NCI-H1417 (cell line): Measurements from ENCODE around the gene LDLRAD1.
"Not testable (repeated sequence)": the region's sequence is repeated elsewhere in the genome, so short reads cannot be mapped to it uniquely, and the experiment has no call there.

Experiments
- DNase-seq, 3 experiments: peaks; one replicate each; lab custom pipeline; 2025; lab: John Stamatoyannopoulos, UW

LDLRAD1 gene

DNA sequence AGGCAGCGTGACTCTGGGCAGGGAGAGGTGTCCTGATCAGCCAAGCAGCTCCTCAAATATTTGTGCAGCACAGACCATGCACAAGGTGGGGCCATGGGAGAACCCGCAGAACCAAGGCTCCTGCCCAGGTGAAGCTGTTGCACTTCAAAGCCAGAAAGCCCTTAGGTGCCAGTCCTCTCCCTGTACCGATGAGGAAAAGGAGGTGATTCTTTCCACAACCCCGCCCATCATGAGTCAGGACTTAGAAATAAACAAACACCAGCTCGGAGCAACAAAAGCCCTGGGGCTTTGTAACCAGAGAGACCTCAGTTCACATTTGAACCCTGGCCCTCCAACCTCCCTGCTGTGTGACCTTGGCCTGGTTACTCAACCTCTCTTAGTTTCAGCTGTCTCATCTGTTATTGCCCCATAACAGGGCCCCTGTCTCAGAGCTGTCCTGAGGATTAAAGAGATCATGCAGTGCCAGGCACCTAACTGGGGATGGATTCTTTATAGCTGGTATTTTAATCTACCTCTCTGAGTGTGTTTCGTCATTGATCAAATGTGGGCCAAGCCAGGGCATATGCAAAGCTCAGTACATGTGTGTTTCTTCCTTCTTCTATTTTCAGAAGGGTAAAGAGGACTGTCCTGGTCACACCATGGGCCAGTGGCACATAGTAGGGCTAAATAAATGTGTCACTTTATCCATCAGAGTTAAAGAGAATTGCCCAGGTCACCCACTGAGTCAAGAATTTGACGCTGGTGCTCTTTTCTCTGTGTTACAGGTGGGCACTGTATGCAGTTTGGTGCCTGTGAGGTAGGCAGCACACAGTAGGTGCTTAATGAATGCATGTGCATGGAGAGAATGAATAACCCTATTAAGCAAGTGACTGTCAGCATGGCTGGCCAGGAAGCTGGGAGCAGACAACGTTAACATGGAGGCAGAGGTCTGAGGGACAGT, 1.4 kb downstream of the LDLRAD1 start:
- DNase-seq, result peak in 2 of 3 experiments; percentile 54 to 69

DNA sequence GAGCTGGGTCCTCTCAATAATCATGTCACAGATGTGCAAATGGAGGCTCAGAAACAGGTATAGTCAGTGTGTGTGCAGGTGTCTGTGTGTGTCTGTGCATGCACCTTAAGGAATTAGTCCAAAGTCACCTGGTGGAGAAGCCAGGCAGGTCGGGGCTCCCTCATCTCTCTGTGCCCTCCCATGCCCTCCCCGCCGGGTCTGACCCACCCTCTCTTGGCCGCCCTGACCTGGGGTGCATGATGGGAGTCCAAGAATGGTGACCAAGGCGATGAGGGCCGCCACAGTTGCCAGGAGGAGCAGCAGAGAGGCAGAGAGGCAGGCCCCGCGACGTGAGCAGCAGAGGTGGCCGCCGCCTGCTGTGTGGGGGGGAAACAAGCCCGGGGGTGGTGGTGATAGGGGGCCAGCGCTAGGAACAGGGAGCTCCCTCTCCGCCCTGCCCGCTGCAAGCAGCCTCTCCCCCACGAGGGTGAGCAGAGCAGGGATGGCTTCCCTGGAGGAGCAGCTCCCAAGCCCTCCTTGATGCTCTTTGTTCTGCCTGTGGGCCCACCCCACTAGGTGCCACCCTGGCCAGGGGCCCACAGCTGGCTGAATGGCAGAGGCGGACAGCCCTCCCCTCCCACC, 3.9 kb downstream of the LDLRAD1 start:
- peak in 1 of 3 experiments; percentile 26 for DNase-seq

DNA sequence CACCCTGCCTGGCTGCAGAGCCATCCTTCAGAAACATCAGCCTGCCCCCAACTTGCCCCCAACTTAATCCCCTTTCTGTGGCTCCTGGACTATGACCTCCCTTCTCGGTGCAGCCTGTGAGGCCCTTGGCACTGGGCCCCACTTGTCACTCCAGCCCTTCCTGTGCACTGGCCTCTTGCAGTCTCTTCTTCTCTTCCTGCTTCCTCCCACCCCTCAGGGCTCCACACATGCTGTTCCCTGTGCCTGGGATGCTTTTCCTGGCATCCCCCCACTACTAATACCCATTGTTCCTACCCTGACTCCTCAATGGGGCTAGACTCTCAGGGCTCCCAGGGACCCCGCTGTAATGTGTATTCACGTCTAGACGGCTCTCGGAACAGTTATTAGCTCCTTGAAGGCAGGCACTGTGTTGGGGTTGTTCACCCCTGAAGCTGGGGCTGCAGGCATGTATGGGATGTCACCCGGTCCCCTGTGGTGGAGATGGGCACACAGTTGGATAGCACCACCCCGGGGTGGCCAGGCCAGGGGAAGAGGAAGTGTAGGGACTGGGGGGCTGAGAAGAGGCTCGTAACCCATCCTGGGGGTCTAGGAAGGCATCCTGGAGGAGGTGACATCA, 4.5 kb downstream of the LDLRAD1 start:
- no peak for DNase-seq

DNA sequence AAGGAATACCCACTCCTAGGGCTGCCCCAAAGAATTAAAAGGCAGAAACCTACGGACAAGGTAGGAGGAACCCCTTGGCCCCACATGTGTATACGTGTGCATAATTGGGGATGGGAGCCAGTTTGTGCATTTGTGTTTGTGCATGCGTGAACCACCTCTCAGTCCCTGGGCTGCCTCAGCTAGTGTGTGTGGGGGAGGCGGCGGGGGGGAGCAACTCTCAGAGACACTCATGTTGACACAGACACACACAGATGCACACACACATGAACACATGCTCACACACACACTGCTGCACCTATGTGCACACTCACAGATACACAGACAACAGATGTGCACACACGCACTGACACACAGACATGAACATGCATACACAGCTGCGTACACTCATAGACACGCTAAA, 5.1 kb downstream of the LDLRAD1 start:
- DNase-seq, result no peak

DNA sequence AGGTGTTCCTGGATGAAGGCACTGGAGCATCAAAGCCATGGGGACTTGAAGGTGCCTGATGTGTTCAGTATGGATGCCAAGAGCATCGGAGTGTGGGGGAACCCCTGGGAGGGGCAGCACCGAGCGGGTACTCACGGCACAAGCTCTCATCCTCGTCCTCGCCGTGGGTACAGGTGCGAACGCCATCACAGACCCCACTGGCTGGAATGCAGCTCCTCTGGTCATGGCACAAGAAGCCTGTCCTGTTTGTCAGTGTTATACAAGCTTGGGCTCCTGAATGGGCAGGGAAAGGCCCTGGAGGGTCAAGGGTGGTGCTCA, 6.0 kb downstream of the LDLRAD1 start:
- DNase-seq, result no peak

DNA sequence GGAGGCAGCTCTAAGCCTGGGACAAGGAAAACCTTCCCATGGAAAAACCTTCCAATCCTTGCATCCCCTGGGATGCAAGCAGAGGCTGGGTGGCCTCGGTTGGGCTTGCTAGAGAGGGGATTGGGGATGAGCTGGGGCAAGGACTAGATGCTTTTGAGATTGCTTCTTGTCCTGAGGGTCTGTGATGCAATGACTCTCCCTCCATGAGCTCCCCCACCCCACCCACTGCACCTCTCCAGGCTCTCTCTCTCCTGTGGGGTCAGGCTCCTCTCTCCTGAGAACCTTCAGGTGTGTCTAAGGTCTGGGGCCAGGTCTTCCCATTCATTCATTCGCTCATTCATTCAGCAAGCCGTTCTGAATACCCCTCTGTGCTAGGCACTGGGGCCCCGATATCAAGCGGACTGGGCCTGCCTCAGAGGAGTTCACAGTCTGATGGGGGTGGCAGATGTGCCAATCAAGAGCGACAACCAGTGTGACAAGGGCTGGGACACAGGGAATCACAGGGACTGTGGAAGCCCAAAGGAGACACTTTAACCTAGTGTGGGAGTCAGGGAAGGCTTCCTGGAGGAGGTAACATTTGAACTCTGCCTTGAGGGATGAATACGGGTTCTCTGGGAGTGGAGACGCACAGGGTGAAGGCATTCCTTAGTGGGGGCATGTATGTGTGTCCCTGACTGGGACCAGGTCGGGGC, 6.5 kb downstream of the LDLRAD1 start:
- no peak for DNase-seq

DNA sequence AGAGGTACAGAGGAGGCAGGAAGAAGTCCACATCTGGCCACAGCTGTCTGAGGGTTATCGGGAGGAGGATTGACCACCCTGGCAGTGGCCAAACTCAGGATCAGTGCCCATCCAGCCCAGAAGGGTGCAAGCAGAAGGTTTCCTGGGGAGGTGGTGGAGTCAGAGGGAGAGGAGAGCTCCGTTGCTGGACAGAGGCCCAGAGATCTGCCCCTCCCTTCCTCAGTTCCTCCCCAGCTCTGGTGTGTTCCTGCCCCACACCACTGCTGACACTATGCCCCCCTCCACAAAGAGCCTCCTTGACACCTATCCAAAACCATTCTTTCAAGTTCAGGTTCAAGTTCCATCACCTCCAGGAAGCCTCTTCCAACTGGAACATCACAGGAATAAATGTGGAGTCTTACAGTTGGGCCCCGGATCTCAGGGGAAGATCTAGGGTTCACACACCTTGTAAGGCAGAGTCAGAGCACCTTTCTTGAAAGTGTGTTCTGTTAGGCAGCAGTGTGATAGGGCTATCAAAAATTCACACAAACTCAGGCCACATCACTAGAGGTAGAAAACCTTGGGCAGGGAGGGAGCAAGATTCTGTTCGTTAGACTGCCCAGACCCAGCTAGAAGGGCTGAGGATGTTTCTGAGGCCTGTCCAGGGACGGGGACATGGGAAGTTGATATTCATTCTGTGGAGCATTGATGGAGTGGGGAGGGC, 7.4 kb downstream of the LDLRAD1 start:
- no peak for DNase-seq

DNA sequence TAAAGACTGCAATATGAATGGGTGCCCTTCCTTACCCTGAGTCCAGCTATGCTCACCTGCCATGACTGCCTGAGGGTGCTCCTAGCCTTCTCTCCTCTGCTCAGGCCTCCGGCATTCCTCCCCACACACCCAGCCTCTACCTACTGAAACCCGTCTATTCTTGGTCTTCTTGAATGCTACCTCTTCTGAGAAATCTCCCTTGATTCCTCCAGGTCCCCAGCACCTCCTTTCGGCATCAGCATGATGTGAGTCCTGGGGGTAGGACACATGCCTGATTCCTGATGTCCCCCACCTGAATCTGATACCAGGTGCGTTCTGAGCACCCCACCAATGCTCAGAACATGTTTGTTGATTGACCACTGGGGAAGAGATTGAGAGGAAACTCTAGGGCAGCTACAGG, 8.6 kb downstream of the LDLRAD1 start:
- DNase-seq, result no peak

DNA sequence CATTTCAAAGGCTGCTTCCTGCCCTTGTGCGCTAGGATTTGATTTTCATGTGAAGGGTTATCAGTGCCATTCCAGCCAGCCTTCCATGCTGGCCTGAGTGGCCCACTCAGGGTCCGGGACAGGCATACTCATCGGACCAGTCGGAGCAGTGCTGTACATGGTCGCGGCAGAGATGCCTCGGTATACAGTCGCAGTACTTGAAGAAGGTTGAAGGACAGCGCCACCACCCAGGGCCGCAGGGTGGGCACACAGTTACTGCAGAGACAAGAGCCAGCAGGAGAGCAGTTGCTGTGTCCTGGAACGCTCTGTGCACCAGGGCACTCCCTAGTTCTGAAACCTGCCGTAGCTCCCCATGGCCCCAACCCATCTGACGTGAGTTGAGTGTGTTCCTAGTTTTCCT, 9.1 kb downstream of the LDLRAD1 start:
- DNase-seq, result no peak

DNA sequence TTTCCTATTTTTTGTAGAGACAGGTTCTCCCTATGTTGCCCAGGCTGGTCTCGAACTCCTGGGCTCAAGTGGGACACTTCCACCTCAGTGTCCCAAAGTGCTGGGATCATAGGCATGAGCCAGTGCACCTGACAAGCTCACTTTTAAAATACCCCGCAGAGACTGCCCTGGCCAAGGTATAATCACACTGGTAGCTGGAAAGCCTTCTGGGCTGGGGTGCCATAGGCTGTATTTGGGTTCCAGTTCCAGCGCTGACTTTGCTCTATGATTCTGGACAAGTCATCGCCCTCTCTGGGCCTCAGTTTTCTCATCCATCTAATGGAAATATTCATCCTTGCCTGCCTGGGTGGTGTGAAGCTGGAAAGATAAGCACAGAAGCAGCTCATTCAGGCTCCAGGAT, 10.4 kb downstream of the LDLRAD1 start:
- DNase-seq, result no peak

DNA sequence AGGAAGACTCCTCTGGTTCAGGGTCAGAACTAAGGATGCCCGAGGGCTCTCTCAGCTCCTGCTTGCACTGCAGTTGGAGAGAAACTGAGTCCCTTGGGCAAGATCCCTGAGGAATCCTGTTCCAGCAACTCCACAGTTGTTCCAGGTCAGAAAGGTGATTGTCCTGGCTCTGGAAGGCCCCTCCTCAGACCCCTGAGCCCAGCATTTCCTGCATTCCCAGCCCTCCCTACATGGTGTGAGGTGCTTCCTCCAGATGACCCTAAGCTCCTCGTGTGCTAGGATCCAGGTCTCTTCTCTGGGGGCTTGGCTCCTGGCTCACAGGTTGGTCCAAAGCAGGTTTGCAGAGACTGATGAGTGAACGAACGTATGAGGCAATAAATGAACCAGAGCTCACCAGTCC, 11.5 kb downstream of the LDLRAD1 start:
- DNase-seq, result no peak

DNA sequence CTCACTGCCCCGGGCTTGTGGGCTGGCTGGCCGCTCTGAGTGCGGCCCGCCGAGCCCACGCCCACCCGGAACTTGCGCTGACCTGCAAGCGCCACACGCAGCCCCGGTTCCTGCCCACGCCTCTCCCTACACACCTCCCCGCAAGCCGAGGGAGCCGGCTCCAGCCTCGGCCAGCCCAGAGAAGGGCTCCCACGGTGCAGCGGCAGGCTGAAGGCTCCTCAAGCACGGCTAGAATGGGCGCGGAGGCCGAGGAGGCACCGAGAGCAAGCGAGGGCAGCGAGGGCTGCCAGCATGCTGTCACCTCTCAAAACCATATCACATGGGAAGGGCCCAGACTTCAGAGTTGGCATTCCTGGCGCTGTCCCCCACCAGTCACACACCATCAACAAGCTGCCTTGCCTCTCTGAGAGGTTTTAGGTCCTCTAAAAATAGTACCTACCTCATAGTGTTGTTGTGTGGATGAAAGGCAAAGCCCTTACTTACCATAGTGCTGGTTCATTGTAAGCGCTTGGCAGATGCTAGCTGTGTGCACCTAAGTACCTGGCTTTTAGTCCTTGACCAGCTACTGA, 13.4 kb downstream of the LDLRAD1 start:
- no peak for DNase-seq

DNA sequence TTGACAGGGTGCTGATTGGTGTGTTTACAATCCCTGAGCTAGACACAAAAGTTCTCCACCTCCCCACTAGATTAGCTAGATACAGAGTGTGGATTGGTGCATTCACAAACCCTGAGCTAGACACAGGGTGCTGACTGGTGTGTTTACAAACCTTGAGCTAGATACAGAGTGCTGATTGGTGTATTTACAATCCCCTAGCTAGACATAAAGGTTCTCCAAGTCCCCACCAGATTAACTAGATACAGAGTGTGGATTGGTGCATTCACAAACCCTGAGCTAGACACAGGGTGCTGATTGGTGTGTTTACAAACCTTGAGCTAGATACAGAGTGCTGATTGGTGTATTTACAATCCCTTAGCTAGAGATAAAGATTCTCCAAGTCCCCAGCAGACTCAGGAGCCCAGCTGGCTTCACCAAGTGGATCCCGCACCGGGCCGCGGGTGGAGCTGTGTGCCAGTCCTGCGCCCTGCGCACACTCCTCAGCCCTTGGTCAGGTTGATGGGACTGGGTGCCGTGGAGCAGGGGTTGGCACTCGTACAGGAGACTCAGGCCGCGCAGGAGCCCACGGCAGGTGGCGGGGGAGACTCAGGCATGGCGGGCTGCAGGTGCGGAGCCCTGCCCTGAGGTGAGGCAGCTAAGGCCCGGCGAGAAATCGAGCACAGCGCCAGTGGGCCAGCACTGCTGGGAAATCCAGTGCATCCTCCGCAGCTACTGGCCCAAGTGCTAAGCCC, 14.1 kb downstream of the LDLRAD1 start:
- DNase-seq, result not testable (repeated sequence)

DNA sequence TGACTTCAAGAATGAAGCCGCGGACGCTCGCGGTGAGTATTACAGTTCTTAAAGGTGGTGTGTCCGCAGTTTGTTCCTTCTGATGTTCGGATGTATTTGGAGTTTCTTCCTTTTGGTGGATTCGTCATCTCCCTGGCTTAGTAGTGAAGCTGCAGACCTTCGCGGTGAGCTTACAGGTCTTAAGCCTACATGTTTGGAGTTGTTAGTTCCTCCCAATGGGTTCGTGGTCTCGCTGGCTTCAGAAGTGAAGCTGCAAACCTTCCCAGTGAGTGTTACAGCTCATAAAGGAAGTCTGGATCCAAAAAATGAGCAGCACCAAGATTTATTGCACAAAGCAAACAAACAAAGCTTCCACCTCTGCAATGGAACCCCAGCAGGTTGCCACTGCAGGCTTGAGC, 14.7 kb downstream of the LDLRAD1 start:
- DNase-seq, result no peak

DNA sequence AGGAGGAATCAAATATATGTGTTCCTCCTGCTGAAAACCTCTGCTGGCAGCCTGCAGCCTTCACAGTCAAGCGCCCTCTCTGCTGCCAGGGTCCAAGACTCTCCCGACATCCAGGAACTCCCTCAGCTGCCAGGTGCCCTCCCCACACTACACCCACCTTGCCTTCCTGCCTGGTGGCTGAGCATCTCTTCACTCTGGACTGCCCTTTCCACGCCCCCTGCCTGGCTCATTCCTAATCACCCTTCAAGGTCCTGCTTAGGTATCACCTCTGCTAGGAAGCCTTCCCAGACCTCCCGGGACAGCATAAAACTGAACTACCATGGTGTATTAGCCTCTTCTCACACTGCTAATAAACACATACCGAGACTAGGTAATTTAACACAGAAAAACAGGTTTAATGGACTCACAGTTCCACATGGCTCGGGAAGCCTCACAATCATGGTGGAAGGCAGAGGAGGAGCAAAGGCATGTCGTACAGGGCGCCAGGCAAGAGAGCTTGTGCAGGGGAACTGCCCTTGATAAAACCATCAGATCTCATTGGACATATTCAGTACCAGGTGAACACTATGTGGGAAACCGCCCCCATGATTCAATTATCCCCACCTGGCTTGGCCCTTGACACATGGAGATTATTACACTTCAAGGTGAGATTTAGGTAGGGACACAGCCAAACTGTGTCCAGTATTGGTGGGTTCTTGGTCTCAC, 15.3 kb downstream of the LDLRAD1 start:
- no peak for DNase-seq

DNA sequence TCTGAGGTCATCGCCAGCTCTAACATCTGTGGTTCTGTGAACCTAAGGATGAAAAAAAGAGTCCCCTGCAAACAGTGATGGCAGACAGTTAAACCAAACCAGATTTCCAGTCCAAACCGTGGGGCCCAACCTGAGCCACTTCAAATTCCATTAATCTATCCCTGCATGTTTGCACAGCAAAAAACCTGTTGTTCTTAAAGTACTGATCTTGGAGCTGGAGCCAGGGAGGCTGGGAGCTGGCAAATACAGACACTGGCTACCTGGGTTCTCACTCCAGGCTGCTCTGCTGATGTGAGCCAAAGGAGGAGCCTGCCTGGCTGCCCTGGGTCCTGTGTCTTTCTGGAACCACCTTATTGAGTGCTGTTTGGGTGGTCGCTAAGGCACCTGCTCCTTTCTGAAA, 16.4 kb downstream of the LDLRAD1 start:
- peak; percentile 36 to 74 (median 72) for DNase-seq

DNA sequence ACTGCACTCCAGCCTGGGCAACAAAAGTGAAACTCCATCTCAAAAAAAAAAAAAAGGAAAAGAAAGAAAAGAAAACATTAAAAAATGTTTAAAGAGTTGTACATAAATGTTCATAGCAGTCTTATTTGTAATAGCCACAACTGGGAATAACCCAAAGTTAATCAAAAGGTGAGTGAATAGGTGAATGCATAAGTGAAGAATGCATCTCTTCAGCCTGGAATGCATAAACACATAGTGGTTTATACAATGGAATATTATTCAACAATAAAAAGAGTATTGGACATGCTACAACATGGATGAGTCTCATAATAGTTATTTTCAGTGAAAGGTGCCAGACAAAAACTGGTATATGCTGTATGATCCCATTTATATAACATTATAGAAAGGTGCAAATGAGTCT, 18.1 kb downstream of the LDLRAD1 start:
- DNase-seq, result no peak

DNA sequence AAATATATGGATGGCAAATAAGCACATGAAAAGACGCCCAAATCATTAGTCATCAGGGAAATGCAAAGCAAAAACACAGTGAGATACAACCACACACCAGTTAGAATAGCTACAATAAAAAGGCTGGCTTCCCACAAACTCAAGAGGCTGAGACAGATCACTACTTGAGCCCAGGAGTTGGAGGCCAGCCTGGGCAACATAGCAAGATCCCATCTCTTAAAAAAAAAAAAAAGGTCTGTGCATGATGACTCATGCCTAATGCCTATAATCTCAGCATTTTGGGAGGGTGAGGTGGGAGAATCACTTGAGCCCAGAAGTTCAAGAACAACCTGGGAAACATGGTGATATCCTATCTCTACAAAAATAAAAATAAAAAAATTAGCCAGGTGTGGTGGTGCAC, 19.8 kb downstream of the LDLRAD1 start:
- DNase-seq, result no peak

DNA sequence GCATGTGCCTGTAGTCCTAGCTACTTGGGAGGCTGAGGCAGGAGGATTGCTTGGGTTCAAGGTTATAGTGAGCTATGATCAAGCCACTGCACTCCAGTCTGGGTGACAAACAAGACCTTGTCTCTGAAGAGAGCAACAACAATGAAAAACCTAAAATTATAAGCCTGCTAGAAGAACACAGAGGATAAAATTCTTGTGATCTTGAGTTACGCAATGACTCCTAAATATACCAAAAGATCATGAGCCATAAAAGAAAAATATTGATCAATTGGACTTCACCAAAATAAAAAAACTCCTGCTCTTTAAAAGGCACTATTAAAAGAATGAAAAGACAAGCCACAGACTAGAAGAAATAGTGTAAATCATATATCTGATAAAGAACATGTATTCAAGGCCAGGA, 22.3 kb downstream of the LDLRAD1 start:
- no peak for DNase-seq

DNA sequence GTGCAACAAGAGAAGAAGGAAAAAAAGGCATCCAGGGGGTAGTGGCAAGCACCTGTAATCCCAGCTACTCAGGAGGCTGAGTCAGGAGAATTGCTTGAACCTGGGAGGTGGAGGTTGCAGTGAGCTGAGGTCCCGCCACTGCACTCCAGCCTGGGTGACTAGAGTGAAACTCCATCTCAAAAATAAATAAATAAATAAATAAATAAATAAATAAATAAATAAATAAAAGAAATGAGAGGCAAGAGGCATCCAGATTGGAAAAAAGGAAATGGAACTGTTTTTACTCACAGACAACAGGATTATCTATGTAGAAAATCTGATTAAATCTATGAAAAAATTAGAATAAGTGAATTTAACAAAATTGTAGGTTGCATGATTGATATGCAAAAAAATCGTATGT, 23.5 kb downstream of the LDLRAD1 start:
- DNase-seq, result not testable (repeated sequence)
